GM21717 (cell line): Measurements from ENCODE around the gene GC.
"Not testable (repeated sequence)": the region's sequence is repeated elsewhere in the genome, so short reads cannot be mapped to it uniquely, and the experiment has no call there.

Experiments used
- ATAC-seq: cut with Tn5 transposase; IDR thresholded peaks from one replicate; pipeline ENCODE4 v1.9.1; 2021; ENCODE audit warnings: mild to moderate bottlenecking, moderate library complexity; ENCODE audit not compliant: unreplicated experiment

GC gene

DNA sequence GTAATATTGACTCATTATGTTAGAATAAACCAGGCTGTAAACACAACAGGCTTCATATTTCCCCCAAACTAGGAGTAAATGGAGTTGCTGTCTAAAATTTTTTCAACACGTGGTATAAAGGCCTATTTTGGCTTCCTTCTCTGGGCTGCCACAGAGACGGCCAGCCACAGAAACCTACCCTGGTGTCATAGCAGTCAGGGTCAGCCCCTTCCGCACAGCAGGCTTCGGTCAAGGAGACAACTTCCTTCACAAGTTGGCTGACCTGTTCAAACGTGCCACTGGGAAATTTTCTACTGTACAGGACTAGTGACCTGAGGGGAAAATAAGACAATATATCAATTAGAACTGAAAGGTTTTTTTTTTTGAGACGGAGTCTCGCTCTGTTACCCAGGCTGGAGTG, 15.8 kb downstream of the GC start:
- ATAC-seq = no peak

DNA sequence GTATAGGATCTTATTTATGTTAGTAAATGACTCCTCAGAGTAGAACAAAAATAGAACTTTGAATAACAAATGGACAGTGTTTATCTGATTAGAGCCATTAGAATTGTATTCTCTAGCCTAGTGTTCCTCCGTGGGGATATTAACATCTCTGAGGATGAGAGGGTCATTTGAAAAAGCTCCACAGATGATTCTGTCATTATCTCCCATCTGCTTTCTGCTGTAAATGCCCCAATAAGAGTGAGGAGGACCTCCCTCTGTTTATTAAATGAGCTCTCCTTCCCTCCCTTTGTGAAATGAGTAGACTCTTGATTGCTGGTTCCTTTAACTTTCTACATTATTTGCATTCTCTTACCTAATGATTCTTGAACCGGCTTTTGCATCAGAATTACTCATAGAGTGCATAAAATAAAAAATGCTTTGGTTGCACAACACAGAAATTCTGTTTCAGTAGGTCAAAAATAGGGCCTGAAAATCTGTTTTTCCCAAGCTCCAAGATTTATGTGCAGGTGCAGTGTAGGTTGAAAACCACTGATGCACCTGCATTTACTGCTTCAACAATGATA, 18.0 kb downstream of the GC start:
- no peak for ATAC-seq

DNA sequence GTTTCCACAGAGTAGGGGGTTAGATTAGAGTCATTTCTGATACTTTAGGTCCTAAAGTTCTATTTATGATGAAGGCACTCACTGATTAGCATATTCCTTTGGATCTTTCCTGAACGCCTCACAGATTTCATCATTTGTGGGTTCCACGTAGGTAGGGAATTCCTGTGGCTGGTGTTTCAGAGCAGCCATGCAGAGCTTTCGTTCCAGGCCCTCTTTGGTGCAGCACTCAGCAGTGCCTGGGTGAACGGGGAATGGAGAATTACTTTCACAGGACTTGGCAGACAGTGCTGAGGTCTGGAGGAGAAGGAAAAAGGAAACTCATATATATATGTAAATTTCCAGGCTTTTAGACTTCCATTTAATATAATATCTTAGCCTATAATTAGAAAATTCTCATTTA, 18.5 kb downstream of the GC start:
- no peak for ATAC-seq

DNA sequence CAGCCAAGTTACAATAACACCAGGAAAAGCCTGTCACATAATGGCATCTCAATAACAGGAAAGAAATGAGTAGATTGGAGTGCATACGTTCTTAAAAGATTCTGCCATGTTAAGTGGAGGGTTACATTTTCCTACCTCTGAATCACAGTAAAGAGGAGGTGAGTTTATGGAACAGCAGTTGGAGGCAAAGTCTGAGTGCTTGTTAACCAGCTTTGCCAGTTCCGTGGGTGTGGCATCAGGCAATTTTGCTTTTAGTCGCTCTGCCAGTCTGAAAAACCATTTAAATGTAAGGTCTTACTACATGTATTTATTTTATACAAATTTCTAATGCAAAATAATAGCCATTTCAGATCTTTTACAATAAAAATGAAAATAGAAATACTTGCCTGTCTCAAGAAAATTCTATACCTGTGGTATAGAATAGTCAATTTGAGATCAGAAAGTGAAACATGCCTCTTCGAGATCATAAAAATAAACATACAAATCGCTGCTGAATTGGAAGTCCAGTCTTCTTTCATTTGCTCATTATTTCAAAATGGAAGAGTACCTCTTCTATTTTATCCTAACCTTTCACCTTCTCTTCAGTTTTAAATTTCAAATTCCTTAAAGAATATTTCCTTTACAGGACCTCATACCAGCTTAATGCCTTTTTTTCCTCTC, 31.4 kb downstream of the GC start:
- ATAC-seq = no peak

DNA sequence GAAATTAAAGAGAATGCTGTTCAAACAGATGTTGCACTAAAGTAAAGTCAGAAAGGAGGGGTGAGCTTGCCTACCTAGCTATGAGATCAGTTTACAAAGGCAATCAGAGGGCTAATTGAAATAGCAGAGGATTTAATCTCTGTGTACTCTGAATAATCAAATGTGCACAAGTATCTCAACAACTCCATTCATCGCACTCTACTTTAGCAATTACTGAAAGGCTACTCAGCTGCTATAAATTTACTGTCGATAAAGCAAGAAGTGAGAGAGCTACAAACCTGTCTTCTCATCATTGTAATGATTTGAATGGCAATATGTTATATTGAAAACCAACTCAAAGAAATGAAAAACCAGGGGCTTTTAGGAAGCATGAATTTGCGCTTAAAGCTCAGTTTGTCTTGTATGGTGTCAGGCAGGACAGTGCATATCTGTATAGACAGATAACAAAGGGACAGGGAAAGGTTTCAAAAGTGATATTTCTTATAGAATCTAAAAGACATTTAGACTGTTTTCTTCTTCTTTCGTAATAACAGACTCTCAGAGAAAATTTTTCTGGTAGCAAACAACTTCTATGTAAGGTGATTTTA, 34.8 kb downstream of the GC start:
- ATAC-seq = no peak

DNA sequence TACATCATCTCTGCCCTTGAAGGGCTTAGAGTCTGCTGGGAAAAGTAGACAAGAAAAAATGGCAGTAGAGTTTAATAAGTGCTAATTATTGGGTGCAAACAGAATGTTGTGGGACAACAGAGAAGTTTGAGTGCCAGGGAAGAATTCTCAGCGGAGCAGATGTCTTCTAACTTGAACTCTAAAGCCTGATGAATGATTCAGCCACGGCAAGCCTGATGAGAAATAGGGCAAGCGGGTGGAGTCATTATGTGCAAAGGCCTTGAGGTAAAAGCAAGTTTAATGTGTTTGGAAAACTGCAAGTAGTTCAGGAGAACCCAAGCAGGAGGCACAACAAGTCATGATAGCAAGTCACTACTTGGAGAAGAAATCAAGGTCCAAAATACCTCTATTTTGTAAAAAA, 37.5 kb downstream of the GC start:
- ATAC-seq = no peak

DNA sequence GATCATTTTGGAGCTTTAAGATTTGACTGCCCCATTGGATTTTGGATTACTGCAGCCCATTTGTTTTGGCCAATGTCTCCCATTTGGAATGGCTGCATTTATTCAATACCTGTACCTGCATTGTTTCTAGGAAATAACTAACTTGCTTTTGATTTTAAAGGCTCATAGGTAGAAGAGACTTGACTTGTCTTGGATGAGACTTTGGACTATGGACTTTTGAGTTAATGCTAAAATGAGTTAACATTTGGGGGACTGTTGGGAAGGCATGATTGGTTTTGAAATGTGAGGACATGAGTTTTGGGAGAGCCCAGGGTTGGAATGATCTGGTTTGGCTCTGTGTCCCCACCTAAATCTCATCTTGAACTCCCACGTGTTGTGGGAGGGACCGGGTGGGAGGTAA, 45.1 kb downstream of the GC start:
- ATAC-seq = not testable (repeated sequence)

DNA sequence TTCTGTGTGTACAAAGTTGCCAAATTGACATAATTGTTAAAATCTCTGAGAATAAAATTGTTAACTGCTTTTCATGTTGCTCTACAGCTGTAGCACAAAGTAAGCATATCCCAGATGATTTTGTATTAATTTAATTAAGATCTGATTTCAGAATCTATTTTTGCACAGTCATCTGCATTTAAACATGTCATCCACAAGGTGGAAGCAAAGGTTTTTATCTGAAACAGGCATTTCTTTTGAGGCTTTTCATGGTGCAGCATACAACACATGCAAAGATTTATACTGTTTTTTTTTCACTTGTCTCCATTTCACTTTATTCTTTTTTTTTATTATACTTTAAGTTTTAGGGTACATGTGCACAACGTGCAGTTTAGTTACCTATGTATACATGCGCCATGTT, 51.2 kb downstream of the GC start:
- ATAC-seq = no peak

DNA sequence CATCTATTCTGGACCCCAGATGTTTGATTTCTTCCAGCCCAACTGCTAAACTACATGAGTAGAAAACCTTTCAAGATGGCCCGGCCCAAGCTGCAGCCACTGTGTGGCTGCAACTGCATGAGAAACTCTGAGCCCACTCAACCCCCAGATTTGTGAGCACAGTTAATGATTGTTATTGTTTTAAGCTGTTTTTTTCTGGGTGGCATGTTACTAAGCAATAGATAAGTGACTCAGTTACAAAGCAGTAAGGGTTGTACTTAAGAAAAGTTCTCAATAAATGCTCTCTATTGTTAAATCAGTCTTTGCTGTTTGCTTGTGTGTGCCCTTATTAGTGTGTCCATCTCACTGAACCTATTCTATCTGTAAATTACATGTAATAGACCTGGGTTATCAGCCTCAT, 51.8 kb downstream of the GC start:
- ATAC-seq = no peak

DNA sequence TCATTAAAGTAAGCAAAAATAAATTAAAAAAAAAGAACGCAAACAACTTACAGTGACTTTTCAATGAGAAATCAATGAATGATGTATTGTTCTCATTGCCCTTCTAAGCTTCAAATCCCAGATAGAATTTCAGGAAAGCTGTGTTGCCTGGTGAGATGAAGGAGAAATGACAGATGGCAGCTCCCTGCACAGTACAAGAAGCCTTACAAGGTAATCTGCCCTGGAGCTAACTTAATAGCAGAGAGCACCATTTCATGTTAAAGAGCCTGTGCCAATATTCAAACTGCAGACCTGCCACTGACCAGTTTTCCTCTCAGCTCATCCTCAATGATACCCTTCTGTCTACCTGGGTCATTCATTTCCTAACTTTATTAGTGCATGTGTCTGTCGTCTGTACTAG, 54.0 kb downstream of the GC start:
- ATAC-seq = no peak

DNA sequence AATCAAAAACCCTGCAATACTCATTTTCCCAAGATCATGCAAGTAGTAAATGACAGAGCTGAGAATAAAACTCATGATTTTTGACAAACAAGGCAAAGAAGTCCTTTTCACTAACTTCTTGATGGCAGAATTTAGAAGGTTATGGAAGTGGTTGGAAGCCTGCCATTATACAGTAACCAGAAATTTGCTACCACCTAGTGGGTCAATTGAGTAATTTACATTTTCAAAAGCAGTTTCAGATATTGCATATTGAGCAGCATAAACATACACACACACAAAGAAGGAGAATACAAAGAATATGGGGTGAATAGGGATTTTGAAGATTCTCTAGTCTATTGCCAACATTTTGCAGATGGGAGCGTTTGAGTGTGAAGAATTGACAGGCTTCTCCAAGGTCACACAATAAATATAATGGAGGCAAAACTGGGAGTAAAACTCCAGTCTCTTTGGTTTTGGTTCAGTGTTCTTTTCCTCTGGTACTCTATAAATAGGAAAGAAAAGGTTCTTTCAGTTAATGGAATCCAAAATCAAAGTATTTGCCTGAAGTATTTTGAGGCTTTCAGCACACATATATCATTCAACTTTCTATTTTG, 70.2 kb downstream of the GC start:
- ATAC-seq = peak; percentile 70

DNA sequence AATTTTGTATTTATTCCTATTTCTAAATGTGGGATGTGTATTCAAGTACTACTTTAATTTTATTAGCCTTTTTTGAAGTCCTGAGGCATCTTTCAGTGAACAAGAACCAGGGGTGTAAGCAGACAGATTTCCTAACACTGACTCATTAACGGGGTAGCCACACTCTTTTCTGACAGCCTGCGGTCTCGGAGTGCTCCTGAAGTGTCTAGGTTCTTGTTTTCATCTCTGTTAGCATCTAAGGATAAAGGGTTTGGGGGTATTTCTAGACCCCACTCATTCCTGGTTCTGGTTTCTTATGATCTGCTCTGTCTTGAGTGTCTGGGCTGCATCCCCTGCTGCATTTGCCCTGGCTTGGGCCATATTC, 71.9 kb downstream of the GC start:
- no peak for ATAC-seq

DNA sequence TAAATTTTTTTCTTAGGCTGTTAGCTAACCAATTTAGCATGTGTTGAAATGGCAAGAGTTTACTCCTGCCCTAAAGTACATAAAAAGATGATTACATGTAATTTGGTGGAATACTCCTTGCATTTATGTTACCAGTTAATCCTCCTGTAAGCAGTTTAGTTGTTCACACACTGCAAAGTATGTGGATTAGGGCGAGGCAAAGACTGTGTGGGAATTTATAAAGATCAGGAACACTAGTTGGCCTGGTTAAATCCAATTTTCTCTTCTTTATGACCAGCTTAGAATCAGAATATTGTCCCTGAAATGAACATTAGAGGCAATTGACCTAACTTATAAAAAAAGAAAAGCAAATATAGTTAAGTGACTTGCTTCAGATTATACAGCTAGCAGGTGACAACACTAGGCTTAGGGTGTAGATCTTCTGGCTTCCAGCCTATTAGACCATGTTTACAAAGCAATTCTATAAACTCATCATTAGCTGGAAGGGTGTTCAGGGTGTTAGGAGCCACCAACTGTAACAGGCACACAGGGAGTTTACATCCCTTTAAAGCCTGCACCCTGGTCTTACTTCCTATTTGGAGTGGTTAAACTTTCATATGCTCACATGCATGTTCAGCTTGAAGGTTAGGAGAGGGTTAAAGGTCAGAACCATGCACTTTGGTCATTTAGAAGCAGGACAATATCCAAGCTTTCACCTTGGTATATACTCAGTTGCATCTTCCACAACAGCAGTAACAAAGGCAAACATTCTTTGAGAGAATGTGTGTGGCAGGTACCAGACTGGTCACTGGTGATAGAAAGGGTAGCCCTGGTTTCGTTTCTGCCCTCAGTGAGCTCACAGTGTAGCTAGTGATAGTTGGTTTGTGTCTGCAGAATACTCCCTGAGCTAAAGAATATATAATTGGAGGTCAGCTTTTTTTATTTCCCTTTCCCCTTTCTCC, 72.6 kb downstream of the GC start:
- no peak for ATAC-seq

DNA sequence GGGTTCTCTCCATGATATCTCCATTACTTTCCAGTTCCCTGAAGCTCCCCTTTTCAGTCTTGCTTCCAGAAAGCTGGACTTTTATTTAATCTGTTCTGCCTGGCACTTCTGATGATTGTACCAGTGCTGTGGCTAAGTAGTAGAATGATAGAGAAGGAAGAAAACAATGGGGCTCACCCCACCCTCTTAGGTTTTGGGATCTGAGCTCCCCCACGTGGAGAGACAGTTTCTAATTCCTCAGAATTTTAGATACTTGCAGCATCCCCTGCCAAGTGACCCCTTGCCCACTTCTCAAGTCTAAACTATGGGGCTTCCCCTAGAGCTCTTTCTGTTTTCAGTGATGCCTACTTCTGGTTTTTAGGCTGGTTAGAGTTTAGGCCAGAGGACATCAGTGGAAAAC, 73.9 kb downstream of the GC start:
- no peak for ATAC-seq

DNA sequence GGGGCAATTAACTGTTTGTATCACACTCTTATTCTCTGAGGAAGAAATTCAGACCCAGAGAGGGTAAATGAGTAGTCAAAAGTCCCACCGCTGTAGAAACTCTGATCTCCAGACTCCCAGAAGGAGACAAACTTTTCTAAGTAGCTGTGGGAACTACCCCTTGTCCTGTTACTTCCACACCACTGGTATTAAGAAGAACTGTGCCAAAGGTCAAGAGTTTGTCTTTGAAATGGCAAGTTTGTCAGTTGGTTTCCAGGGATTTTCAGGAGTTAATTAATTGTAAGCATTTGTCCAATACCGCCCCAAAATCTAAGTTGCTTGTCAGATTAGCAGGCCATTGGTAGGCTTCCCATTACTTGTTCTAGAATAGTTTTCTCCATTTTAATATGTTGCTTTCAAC, 85.7 kb downstream of the GC start:
- no peak for ATAC-seq

DNA sequence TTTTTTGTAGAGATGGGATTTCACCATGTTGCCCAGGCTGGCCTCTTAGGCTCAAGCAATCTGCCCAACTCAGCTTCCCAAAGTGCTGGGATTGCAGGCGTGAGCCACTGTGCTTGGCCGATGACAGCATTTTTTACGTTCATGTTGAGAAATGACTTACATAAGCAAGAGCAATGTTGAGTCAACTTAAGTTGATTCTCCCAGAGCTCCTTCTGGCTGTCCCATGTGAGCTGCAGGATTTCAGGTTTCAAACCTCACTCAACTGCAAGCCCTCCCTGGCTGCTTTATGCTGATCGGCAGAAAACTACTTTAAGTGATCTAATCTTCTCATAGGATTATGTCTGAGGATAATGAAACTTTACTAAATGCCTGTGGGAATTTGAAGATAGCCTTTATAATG, 86.8 kb downstream of the GC start:
- ATAC-seq = no peak

DNA sequence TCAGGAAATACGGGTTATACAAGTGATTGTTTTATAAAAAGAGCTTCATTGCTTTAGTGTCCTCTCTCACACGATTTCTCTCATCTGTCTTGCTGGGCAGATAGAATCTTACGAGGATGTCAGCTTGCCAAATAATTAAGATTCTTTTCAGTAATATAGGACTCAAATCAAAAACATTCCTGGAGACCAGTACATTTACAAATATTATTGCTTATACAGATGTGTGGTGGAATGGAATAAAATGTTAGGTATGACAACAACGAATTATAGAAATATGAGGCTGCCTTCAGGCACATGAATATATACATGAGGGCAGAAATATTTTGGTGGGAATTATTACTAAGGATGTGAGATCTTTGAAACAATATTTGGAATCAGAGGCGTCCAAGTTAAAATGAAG, 88.9 kb downstream of the GC start:
- ATAC-seq = no peak

DNA sequence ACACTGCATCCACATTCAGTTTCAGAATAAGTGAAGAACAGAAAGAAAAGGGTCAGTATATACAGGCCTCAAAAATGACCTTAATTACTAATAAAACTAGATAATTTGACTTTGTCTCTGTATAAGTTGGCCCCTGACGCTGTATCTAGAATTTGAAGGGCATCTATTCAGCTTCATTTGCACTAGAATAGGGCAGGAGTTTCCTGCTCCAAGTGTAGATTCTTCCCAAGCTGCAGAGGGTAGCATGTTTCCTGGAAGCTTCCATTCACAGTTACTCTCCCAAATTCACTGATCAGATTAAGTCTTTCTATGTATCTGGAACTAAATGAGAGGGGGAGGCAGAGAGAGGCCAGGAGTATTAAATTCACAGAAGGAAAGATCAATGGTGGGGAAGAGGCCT, 90.9 kb downstream of the GC start:
- ATAC-seq = no peak

DNA sequence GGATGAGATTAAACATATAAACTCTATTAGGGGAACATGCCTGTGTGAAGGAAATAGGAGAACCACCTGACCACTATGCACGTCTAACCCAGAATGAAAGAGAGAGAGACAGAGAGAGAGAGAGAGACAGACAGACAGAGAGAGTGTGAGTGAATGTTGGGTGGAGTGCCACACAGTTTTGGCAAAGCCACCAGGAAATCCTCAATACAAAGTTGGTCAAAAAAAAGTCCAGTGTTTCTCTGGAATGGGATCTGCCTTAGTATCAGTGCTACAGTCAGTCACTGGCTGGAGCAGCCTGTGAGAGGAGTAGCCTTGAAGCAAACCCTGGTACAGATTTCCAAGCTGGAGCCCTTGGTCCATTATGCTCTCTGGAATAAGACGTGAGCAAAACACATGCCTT, 91.7 kb downstream of the GC start:
- no peak for ATAC-seq
